Vagina (tissue), 2 donors: ENCODE results near the gene GPR155.

Experiments
- CTCF ChIP-seq, 3 experiments: fragments of 450-650 bp in 2 of 3; fragments of 200-600 bp in 1 of 3; sonication (generic) in 1 of 3; IDR thresholded peaks; one replicate each; pipeline ENCODE4 v1.5.1; 2017 to 2019; ENCODE audit warnings: antibody characterized with exemption in 3 of 3, mild to moderate bottlenecking in 2 of 3, moderate library complexity in 2 of 3
- POLR2A ChIP-seq, 2 donors: fragments of 450-650 bp; IDR thresholded peaks; one replicate each; pipeline ENCODE4 v1.6.1; 2017; ENCODE audit warnings: antibody characterized with exemption in 2 of 2, mild to moderate bottlenecking in 2 of 2, moderate library complexity in 2 of 2

- no peak for TF ChIP-seq POLR2A (IDR thresholded peaks at IDR 0.05)
- no peak for TF ChIP-seq CTCF (IDR thresholded peaks at IDR 0.05)
Observed at GRCh38 chr2:174484573-174484972, 2.3 kb downstream of the GPR155 start.
